Heart left ventricle (tissue), 13 donors: Measurements from ENCODE around the gene DUSP10.

Experiments used
- CTCF ChIP-seq, 12 donors: fragments of 200-600 bp; sonication (generic) in 4 of 12; IDR thresholded peaks; one replicate each; pipeline versions ENCODE4 v1.5.0 to v1.8.0; 2018 to 2022; ENCODE audit warnings: antibody characterized with exemption in 12 of 12, mild to moderate bottlenecking in 5 of 12
- POLR2A ChIP-seq, 2 donors: fragments of 450-650 bp; IDR thresholded peaks; one replicate each; pipeline ENCODE4 v1.6.1; 2017; ENCODE audit warnings: antibody characterized with exemption in 2 of 2, mild to moderate bottlenecking in 2 of 2, moderate library complexity in 2 of 2
- donor health status: ischemic (EF 13 %, LVEDD 7.1; RV severe dilation, severe dysfunction).
- donor health status: DM: no; HTN: yes; CAD: no.
- donor health status: DM: no; HTN: no; CAD: no.
- donor health status: ischemic (EF 25% LVEDD 6.9; RV normal size, moderate dysfunction).
- donor health status: ischemic (EF 25% LVEDD 5.7; RV mildly dilated, moderate dysfunction).
- donor health status: ischemic (EF 35%, LVEDD 5.7; RV mildly dilated, moderate dysfunction).
- donor health status: nonischemic (EF 11% LVEDD 7.7; RV severe dilation, severe dysfunction).
- donor health status: DM: yes; HTN: yes; CAD: no.
- donor health status: PGD.
- donor health status: ischemic (EF 29% LVEDD 5.4; RV normal size, mild dysfunction).
- donor health status: nonischemic (EF 23%, LVEDD 6.1; RV moderate dilation, normal function).

GRCh38 chr1:221760911-221761310 is 19.0 kb upstream of the DUSP10 start:
- TF ChIP-seq POLR2A (IDR thresholded peaks at IDR 0.05) (no peak), CTCF (IDR thresholded peaks at IDR 0.05) (no peak)
